Fibroblast of peridontal ligament (primary cell): ENCODE results near the gene CNKSR2.

Experiments
- DNase-seq: peaks from one replicate; pipeline ENCODE4 v3.0.0-alpha.2; 2010; ENCODE audit errors: extremely low read depth

Gene CNKSR2

DNA sequence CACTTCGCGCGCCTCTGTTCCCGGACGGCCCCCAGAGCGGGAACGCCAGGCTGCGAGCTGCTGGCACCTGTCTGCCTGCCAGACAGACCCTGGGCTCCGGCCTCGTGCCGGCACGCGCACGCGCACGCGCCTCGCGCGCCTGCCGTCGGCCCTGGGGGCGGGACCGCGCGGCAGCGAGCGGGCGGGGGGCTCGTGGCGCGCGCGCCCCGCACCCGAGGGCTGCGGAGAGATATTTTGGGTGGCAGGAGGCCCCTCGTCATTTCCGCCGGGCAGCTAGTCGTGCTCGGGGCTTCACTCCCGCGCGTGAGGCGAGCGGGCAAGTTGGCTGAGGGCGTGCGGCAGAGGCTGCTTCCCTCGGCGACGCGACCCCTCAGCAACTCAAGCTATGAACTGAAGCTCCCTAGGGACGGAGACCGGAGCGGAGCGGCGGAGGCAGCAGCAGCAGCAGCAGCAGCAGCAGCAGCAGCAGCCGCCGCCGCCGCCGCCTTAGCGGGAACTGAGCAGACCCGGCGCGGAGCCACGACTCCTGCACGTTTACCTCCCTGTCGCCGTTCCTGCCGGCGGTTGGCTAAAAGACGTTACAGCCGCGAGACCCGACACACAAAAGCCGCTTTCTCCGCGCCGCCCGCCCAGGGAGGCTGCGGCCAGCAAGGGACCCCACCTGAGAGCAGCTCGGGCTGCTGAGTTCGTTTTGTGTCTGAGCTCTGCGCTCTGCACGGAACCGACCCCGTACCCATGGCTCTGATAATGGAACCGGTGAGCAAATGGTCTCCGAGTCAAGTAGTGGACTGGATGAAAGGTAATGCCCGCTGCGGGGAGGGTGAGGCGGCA is at the start of gene CNKSR2:
TSS of gene CNKSR2 (plus strand) at position 256 of the 831 bp plus-strand sequence. CDS start at position 736, 480 bp downstream.
- DNase-seq: no peak

DNA sequence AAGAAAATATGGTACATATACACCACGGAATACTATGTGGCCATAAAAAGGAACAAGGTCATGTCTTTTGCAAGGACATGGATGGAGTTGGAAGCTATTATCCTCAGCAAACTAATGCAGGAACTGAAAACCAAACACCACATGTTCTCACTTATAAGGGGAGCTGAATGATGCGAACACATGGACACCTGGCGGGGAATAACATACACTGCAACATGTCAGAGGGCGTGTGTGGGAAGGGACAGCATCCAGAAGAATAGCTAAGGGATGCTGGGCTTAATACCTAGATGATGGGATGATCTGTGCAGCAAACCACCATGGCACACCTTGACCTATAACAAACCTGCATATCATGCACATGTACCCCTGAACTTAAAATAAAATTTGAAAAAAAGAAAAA is 19.5 kb upstream of the CNKSR2 start:
- DNase-seq: no peak

- no peak for DNase-seq
Measured at GRCh38 chrX:21355831-21356230, 18.4 kb upstream of the CNKSR2 start.

GRCh38 chrX:21369613-21370012 is 4.6 kb upstream of the CNKSR2 start:
- no peak for DNase-seq

GRCh38 chrX:21373001-21373400 is 1.2 kb upstream of the CNKSR2 start:
- DNase-seq: no peak

DNA sequence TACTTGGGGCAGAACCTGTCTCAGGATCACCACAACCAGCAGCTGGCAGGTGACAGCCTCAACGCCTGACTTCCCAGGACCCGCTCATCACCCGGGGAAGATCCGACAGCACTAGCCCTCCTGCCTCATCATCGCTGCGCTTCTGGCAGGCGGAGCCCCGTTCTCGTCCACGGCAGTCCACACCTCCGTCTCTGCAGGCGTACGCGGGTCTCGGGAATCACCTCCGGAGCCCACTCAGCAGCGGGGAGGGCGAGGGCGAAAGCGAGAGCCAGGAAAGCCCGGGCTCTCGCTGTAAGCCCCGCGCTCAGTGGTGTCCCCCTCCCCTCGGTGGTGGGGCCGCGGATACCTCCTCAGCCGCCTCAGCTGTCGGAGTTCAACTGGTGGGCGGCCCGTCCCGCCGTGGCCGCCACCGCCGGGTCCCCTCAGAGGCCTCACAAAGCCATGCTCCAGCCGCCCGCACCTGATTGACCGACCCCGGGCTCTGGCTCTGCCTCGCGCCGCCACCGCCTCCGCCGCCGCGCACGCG is 518 bp upstream of the CNKSR2 start:
- no peak for DNase-seq

DNA sequence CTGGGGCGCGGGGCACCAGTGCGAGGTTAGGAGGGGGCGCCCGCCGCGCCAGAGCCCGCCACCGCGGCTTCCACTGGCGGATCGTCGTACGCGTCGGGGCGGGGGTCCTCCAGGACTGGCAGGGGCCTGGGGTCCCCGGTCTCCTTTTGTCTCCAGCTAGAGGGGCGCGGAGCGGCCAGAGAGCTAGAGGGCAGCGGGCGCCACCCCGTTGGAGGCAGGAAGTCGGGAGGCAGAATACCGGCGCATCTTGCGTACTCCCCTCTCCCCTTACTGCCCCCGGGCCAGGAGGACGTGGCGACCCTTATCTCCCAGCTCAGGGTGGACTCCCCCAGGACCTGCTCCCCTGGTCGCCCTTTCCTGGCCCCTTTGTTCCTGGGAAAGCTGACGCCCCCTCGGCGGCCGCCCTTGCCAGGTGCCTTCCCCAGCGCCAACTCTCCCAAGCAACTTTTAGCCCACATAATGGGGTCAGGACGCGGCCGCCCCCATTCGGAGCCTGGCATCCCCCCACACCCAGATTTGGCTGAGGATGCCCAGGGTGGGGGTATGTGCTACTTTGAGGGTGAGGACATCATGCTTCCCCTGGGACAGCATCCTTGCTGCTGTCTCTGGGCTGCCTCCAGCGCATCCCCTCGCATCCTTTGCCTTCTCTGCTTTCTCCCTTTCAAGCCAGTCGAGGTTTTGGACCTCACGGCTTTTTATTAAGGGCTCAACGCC is 933 bp downstream of the CNKSR2 start:
- DNase-seq: no peak

GRCh38 chrX:21375708-21376009 is 1.4 kb downstream of the CNKSR2 start:
- DNase-seq: no peak

GRCh38 chrX:21376636-21377035 is 2.4 kb downstream of the CNKSR2 start:
- no peak for DNase-seq

DNA sequence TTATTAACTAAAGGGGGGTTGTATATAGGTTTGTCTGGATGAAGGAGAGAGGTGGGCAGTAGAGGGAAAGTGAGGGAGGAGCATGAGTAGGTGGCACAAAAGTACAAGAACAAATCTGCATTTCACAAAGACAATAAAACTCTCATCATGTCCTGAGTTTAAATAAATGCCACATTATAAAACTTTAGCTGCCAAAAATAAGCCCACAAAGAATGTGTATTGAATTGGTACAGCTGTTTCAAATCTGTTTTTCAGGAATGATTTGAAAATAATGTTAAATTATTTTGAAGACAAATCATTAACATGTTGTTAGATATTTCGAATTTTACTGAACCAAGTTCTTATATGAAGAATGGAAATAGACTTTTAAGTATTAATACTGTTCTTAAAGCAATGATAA is 5.8 kb downstream of the CNKSR2 start:
- DNase-seq: no peak

GRCh38 chrX:21382715-21383114 is 8.5 kb downstream of the CNKSR2 start:
- DNase-seq: no peak

GRCh38 chrX:21383546-21383945 is 9.3 kb downstream of the CNKSR2 start:
- DNase-seq: no peak

- no peak for DNase-seq
Measured at GRCh38 chrX:21384178-21384577, 10.0 kb downstream of the CNKSR2 start.

- DNase-seq: no peak
Measured at GRCh38 chrX:21394792-21395191, 20.6 kb downstream of the CNKSR2 start.

DNA sequence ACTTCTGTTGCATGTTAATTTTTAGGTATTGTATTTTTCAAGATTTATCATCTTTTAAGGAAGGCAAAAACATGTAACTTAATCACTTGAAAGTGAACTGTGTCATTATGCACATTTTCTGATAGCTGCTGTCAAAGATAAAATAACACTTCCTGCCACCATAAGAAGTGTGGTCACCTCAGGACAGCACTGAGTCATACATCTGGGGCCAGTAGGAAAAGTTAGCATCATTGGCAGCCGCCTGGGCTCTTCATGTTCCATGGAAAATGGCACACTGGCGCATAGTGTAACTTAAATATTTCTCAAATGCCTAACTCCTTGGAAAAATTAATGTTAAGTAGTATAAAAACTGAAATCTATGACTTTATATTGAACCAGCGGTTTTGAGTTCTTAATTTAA is 24.2 kb downstream of the CNKSR2 start:
- DNase-seq: no peak

DNA sequence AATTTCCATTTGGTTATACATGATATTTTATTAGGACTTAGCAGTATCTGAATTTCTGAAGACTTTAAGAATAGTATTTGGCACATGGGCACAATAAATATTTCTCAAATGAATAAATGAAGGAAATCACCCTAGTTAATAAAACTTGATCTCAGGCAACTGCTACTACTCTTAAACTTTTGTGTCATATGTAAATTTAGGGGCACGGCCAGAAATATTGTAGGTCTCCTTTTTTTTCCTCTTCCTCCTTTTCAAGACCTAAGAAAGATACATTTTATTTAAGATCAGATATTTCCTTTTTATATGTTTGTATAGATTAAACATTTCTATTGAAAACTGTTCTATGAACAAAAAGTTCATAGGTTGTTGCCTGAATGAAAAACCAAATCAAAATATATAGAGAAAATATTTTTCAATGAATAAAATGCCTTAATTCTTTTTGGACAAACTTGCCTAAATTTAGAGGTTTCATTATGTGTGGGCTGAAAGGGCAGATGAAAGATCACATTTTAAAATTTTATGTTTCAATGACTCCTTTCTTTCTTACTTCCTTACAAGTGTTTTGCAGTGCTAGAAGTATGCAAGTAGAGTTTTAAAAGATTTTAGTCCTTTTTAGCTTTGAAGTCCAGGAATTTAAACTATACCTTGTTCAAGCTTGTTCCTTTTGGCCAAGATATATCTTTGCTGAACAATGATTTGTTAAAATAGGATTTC is 26.3 kb downstream of the CNKSR2 start:
- DNase-seq: no peak

DNA sequence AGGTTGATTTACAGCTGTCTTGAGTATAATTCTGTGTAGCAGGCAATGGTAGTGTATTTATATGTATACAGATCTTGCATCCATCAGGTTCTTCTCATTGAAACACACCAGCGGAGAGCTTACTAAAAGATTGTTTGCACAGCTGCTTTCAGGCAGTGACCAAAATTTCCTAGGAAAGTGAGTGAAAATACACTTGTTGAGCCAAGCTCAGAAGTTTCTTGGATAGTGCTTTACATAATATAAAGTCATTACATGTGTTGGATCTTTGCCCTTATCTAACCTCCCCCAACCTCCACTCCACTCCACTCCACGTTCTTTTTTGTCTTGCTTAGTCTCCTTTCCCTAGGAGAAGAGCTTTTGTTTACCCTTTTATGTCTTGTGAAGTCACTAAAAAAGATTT is 34.1 kb downstream of the CNKSR2 start:
- DNase-seq: no peak

DNA sequence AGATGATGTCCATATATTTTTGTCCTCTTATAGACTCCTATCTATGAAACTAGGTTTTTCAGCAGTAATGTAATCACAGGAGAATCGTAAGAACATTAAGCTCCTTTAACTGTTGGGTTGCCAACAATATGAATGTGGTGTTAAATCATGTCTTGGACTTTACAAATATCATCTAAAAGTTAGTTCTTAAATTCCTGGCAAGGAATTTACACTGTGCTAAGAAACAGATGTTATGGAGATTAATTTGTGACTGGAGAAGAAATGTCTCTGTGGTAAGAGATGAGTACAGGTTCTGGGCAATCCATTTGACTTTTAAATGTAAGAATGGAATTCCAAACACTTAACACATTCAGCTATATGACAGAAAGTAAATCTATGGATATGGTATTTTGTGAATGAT is 34.6 kb downstream of the CNKSR2 start:
- DNase-seq: no peak

DNA sequence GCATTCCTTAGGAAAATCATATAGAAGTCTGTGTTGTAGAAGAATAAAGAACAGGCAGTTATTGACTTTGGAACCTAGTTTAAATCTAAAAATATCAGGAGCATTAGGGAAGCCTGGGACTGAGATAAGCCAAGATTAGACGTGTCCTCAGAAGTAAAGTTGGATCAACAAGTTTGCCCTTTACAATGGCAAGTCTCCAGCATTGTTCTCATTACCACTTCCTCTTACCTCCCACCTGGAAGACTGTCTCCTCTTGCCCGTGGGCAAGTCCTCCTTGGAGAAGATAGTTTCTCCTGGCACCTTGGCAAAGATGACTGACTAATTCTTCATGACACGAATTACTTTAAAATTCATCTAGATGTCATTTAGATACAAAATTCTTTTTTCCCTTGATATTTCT is 37.8 kb downstream of the CNKSR2 start:
- no peak for DNase-seq

GRCh38 chrX:21412883-21413282 is 38.7 kb downstream of the CNKSR2 start:
- DNase-seq: no peak

DNA sequence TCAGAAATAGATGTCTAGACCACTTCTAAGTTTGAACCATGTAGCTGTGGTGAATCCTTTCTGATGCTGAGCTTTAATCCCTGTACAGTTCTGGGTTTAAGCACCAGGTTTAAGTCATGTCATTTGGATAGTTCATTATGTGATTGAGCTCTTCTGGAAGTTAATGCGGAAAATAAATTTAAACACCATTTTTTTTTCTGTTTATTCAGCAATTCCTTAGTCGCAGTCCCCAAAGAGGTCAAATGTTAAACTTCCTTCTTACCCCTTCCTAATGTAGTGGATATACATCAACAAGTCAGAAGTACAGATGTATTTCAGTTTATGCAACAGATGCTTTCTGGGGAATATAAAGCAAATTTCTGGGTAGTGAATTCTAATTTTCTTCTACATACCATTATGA is 52.9 kb downstream of the CNKSR2 start:
- DNase-seq: no peak

GRCh38 chrX:21437036-21437435 is 62.8 kb downstream of the CNKSR2 start:
- DNase-seq: no peak

GRCh38 chrX:21438792-21439191 is 64.6 kb downstream of the CNKSR2 start:
- no peak for DNase-seq
